ENCODE measurements around the gene PRKD1. TPM values are rescaled to one million over a fixed set of nuclear protein-coding genes. Genes with fewer than 3 reads are reported as not detected.
"Not testable (repeated sequence)": the region's sequence is repeated elsewhere in the genome, so short reads cannot be mapped to it uniquely, and the experiment has no call there.

PRKD1 gene
- total RNA-seq, 2 experiments from 2014 or later, result not detected

DNA sequence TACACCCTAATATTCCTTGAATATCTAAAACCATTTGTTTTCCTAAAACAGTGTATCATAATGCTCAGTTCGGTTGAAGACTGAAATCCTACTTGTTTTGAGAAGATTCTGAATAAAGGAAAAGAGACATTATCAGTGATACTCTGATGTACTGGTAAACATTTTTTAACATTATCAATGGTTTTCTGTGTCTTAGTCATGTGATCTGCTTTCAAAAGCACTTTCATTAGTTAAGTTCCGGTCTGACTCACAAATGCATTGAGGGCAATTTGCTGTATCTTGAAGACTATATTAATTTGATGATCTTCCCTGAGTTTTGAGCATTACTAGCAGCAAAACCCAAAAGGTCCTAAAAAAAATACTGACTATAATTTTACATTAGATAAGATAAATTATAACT is 145.6 kb downstream of the PRKD1 start:
- Histone ChIP-seq H3K4me3 (ENCODE audit: low read length) (no peak overlapping the region), H3K9me3 (ENCODE audit: control insufficient read depth in 1 of 2, insufficient read depth in 1 of 2, low read length in 2 of 2) (no peaks in the 10 kb centered on the region), H3K27ac (ENCODE audit: low read depth in 1 of 2, low read length in 2 of 2) (no peak overlapping the region), H3K4me1 (ENCODE audit: insufficient read depth, low read length) (no peaks in the 10 kb centered on the region), H3K27me3 (ENCODE audit: control insufficient read depth in 1 of 2, insufficient read depth in 2 of 2, low read length in 2 of 2) (no peaks in the 10 kb centered on the region), H3K36me3 (ENCODE audit: insufficient read depth, low read length) (no peaks in the 10 kb centered on the region)
- no peak for ATAC-seq (ENCODE audit: poor library complexity)
- TF ChIP-seq, protein P1, sequence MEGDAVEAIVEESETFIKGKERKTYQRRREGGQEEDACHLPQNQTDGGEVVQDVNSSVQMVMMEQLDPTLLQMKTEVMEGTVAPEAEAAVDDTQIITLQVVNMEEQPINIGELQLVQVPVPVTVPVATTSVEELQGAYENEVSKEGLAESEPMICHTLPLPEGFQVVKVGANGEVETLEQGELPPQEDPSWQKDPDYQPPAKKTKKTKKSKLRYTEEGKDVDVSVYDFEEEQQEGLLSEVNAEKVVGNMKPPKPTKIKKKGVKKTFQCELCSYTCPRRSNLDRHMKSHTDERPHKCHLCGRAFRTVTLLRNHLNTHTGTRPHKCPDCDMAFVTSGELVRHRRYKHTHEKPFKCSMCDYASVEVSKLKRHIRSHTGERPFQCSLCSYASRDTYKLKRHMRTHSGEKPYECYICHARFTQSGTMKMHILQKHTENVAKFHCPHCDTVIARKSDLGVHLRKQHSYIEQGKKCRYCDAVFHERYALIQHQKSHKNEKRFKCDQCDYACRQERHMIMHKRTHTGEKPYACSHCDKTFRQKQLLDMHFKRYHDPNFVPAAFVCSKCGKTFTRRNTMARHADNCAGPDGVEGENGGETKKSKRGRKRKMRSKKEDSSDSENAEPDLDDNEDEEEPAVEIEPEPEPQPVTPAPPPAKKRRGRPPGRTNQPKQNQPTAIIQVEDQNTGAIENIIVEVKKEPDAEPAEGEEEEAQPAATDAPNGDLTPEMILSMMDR (IDR thresholded peaks at IDR 0.05), result no peak
- no peak for DNase-seq
- Mint-ChIP-seq H3K27ac (no peak overlapping the region), H3K4me1 (ENCODE audit: low read depth) (no peaks in the 10 kb centered on the region), H3K27me3 (no peaks in the 10 kb centered on the region), H3K4me3 (no peak overlapping the region), H3K36me3 (ENCODE audit: low read depth) (no peaks in the 10 kb centered on the region), H3K9me3 (peaks cover 11% of the 10 kb centered on the region)
- intact Hi-C loops (cut with DNase I, micrococcal nuclease), result no loop called here
- CTCF ChIA-PET, result no interaction called here
- POLR2A ChIA-PET, result no interaction called here

DNA sequence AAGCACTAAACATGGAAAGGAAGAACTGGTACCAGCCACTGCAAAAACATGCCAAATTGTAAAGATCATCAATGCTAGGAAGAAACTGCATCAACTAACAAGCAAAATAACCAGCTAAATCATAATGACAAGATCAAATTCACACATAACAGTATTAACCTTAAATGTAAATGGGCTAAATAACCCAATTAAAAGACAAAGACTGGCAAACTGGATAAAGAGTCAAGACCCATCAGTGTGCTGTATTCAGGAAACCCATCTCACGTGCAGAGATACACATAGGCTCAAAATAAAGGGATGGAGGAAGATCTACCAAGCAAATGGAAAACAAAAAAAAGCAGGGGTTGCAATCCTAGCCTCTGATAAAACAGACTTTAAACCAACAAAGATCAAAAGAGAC is 150.5 kb downstream of the PRKD1 start:
- H3K4me1 ChIP-seq (ENCODE audit: insufficient read depth, low read length); H3K27me3 ChIP-seq (ENCODE audit: control insufficient read depth in 1 of 2, insufficient read depth in 2 of 2, low read length in 2 of 2); POLR2A ChIA-PET; H3K27ac ChIP-seq (ENCODE audit: low read depth in 1 of 2, low read length in 2 of 2); H3K36me3 ChIP-seq (ENCODE audit: insufficient read depth, low read length); DNase-seq; H3K4me3 Mint-ChIP-seq; CTCF ChIA-PET; H3K27me3 Mint-ChIP-seq; H3K27ac Mint-ChIP-seq; ATAC-seq (ENCODE audit: poor library complexity); H3K4me1 Mint-ChIP-seq (ENCODE audit: low read depth); H3K36me3 Mint-ChIP-seq (ENCODE audit: low read depth); intact Hi-C loops (cut with DNase I, micrococcal nuclease); H3K4me3 ChIP-seq (ENCODE audit: low read length): not testable (repeated sequence)
- peaks cover 5 to 11% of the 10 kb centered on the region in 2 experiments for H3K9me3 ChIP-seq (ENCODE audit: control insufficient read depth in 1 of 2, insufficient read depth in 1 of 2, low read length in 2 of 2)
- H3K9me3 Mint-ChIP-seq, result peaks cover 12% of the 10 kb centered on the region

DNA sequence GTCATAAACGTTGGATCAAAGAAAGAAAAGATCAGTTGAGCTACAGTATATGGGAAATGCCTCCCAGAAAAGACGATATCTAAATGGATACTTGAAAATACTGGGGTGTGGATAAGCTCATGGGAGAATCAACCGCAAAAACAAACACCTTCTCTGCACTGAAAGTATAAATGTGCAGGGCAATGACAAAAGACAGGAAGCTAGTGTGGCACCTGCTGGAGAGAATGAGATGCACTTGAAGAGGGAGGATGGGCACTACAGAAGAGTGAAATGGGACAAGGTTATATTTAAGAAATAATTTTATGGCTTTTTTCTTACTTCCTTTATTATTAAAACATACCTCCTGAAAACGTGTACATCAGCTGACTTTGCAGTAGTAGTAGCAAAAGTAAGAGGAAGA is 153.7 kb downstream of the PRKD1 start:
- Histone ChIP-seq H3K27ac (ENCODE audit: low read depth in 1 of 2, low read length in 2 of 2) (no peak overlapping the region), H3K9me3 (ENCODE audit: control insufficient read depth in 1 of 2, insufficient read depth in 1 of 2, low read length in 2 of 2) (peaks cover 5 to 15% of the 10 kb centered on the region in 2 experiments), H3K36me3 (ENCODE audit: insufficient read depth, low read length) (no peaks in the 10 kb centered on the region), H3K27me3 (ENCODE audit: control insufficient read depth in 1 of 2, insufficient read depth in 2 of 2, low read length in 2 of 2) (no peaks in the 10 kb centered on the region), H3K4me3 (ENCODE audit: low read length) (no peak overlapping the region), H3K4me1 (ENCODE audit: insufficient read depth, low read length) (no peaks in the 10 kb centered on the region)
- intact Hi-C loops (cut with DNase I, micrococcal nuclease), result no loop called here
- ATAC-seq (ENCODE audit: poor library complexity) (no peak), DNase-seq (no peak)
- Mint-ChIP-seq H3K27ac (no peak overlapping the region), H3K4me3 (no peak overlapping the region), H3K9me3 (peaks cover 15% of the 10 kb centered on the region), H3K36me3 (ENCODE audit: low read depth) (no peaks in the 10 kb centered on the region), H3K4me1 (ENCODE audit: low read depth) (no peaks in the 10 kb centered on the region), H3K27me3 (no peaks in the 10 kb centered on the region)
- POLR2A ChIA-PET, result no interaction called here
- TF ChIP-seq, protein P1 (IDR thresholded peaks at IDR 0.05), result no peak
- CTCF ChIA-PET, result no interaction called here

DNA sequence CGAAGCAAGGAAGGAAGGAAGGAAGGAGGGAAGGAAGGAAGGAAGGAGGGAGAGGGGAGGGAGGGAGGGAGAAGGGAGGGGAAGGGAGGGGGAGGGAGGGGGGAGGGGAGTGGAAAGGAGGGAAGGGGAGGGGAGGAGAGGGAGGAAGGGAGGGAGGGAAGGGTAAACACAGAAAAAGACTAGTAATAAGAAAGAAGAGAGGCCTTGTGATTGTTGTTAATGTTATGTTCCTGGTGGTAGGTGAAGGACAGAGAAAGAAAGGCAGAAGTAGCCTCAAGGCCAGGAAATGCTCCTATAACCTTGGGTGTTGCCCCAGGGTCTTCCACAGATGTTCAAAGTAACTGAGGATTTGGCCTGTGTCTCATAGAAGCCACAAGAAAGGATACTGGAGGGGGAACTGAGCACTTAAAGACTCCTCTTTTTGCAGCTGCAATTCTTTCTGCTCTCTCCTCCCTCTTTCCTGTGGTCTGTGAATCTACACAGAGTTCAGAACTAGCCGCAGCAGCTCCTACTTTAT is 164.2 kb downstream of the PRKD1 start:
- Histone ChIP-seq H3K9me3 (ENCODE audit: control insufficient read depth in 1 of 2, insufficient read depth in 1 of 2, low read length in 2 of 2) (peaks cover 0 to 4% of the 10 kb centered on the region in 2 experiments), H3K4me1 (ENCODE audit: insufficient read depth, low read length) (no peaks in the 10 kb centered on the region), H3K36me3 (ENCODE audit: insufficient read depth, low read length) (no peaks in the 10 kb centered on the region), H3K27me3 (ENCODE audit: control insufficient read depth in 1 of 2, insufficient read depth in 2 of 2, low read length in 2 of 2) (no peaks in the 10 kb centered on the region), H3K27ac (ENCODE audit: low read depth in 1 of 2, low read length in 2 of 2) (no peak overlapping the region), H3K4me3 (ENCODE audit: low read length) (no peak overlapping the region)
- intact Hi-C loops (cut with DNase I, micrococcal nuclease), result no loop called here
- no peak overlapping the region for H3K27ac Mint-ChIP-seq
- ChIA-PET CTCF (no interaction called here), POLR2A (no interaction called here)
- ATAC-seq (ENCODE audit: poor library complexity) (no peak), DNase-seq (no peak)
- peaks cover 10% of the 10 kb centered on the region for H3K9me3 Mint-ChIP-seq
- H3K27me3 Mint-ChIP-seq, result no peaks in the 10 kb centered on the region
- no peaks in the 10 kb centered on the region for H3K4me1 Mint-ChIP-seq (ENCODE audit: low read depth)
- TF ChIP-seq, protein P1 (IDR thresholded peaks at IDR 0.05), result no peak
- no peak overlapping the region for H3K4me3 Mint-ChIP-seq
- no peaks in the 10 kb centered on the region for H3K36me3 Mint-ChIP-seq (ENCODE audit: low read depth)
